Panc1 (cell line): ENCODE data around the gene TVP23A. TPM values are rescaled to one million over a fixed set of nuclear protein-coding genes. Genes with fewer than 3 reads are reported as not detected.
"Not testable (repeated sequence)": the region's sequence is repeated elsewhere in the genome, so short reads cannot be mapped to it uniquely, and the experiment has no call there.

Source experiments
- ATAC-seq: fragments of 200-7000 bp; cut with Tn5 transposase; 2 replicates; pipeline ENCODE4 v1.9.1; 2020; ENCODE audit warnings: mild to moderate bottlenecking, moderate library complexity
- BruUV-seq: library from RNA; stranded (reverse); fragments of 400-500 nt; replicated peaks from 2 replicates; lab custom pipeline; 2021; lab: Mats Ljungman, UMichigan
- CTCF ChIA-PET: fragments of 300-600 bp; sonication (Branson Sonifier 250); formaldehyde crosslinking; loops from one replicate; lab custom pipeline; 2022; ENCODE audit warnings: antibody characterized with exemption; lab: Charles Lee
- POLR2A ChIA-PET: fragments of 300-600 bp; sonication (Branson Sonifier 250); formaldehyde crosslinking; loops from one replicate; lab custom pipeline; 2022; ENCODE audit warnings: antibody characterized with exemption; lab: Charles Lee
- DNase-seq: peaks from one replicate; pipeline ENCODE4 v3.0.0-alpha.2; 2010; ENCODE audit warnings: low read depth, low spot score
- H3K27ac ChIP-seq: 2 replicates; pipeline ENCODE4 v1.5.1; 2011; ENCODE audit warnings: mild to moderate bottlenecking, low read length, inconsistent platforms
- H3K27me3 ChIP-seq: fragments of 200-500 bp; sonication (Bioruptor generic); 2 replicates; pipeline ENCODE4 v1.6.0; 2014; ENCODE audit warnings: low read length, inconsistent platforms; ENCODE audit not compliant: control insufficient read depth, insufficient read depth
- H3K36me3 ChIP-seq: fragments of 200-500 bp; sonication (Bioruptor generic); 2 replicates; pipeline ENCODE4 v1.5.1; 2014; ENCODE audit warnings: inconsistent platforms, mild to moderate bottlenecking, low read length, moderate library complexity; ENCODE audit not compliant: control insufficient read depth, insufficient read depth
- H3K4me1 ChIP-seq: 2 replicates; pipeline ENCODE4 v1.5.1; 2011; ENCODE audit warnings: inconsistent platforms, mild to moderate bottlenecking, low read length, moderate library complexity; ENCODE audit not compliant: control insufficient read depth, insufficient read depth
- H3K4me3 ChIP-seq, 2 experiments: 2 replicates each; pipeline ENCODE4 v1.5.1; 2011 to 2012; ENCODE audit warnings: low read depth in 2 of 2, low read length in 2 of 2, mild to moderate bottlenecking in 2 of 2, inconsistent platforms in 1 of 2, moderate library complexity in 1 of 2
- H3K9me3 ChIP-seq: fragments of 200-500 bp; sonication (Bioruptor generic); 2 replicates; pipeline ENCODE4 v1.5.1; 2014; ENCODE audit warnings: low read depth, mild to moderate bottlenecking, inconsistent platforms, low read length, moderate library complexity; ENCODE audit not compliant: control insufficient read depth, insufficient read depth
- CTCF ChIP-seq: fragments of 450-650 bp; IDR thresholded peaks from 2 replicates; pipeline ENCODE4 v1.5.1; 2017; ENCODE audit warnings: mild to moderate bottlenecking
- POLR2AphosphoS5 ChIP-seq: IDR thresholded peaks from 2 replicates; pipeline ENCODE4 v1.6.1; 2012; ENCODE audit warnings: mild to moderate bottlenecking, low read depth, low read length, moderate library complexity
- REST ChIP-seq, 2 experiments: IDR thresholded peaks; 2 replicates each; pipeline ENCODE4 v1.6.1; 2011 to 2012; ENCODE audit warnings: low read depth in 2 of 2, control low read depth in 1 of 2, low read length in 1 of 2, mild to moderate bottlenecking in 1 of 2, moderate library complexity in 1 of 2; ENCODE audit not compliant: insufficient read depth in 1 of 2
- SIN3A ChIP-seq: IDR thresholded peaks from 2 replicates; pipeline ENCODE4 v1.6.1; 2012; ENCODE audit warnings: low read depth, mild to moderate bottlenecking, low read length, moderate library complexity, borderline replicate concordance; ENCODE audit not compliant: insufficient read depth
- TCF7L2 ChIP-seq: IDR thresholded peaks from 2 replicates; pipeline ENCODE4 v1.6.1; 2011; ENCODE audit warnings: mild to moderate bottlenecking, low read depth, low read length, inconsistent platforms
- in situ Hi-C: cut with HindIII; loops from 2 replicates; pipeline ENCODE4 v1.10.0; 2016; ENCODE audit warnings: low sequenced_read_pairs, low pct_unique_long_range_greater_than_20kb
- intact Hi-C: fragments of 100-400 bp; cut with micrococcal nuclease; formaldehyde crosslinking; loops from one replicate; pipeline ENCODE4 v1.10.0; 2022; ENCODE audit not compliant: unreplicated experiment
- total RNA-seq: library from RNA; stranded (reverse); gene quantifications from one replicate; pipeline ENCODE4 v1.2.1, GENCODE V29; 2021; ENCODE audit not compliant: unreplicated experiment

The TVP23A gene
- total RNA-seq, 1 experiment from 2014 or later, result not detected

- POLR2A ChIA-PET, result no interaction called here
- in situ Hi-C loops (no loop called here), intact Hi-C loops (no loop called here)
- TF ChIP-seq REST (IDR thresholded peaks at IDR 0.05; ENCODE audit: insufficient read depth in 1 of 2, low read depth in 2 of 2, low read length in 1 of 2), result no peak
- TF ChIP-seq POLR2AphosphoS5, result no peak
- no peak for TF ChIP-seq TCF7L2
- no peak for TF ChIP-seq SIN3A
- no peak for TF ChIP-seq CTCF
- Histone ChIP-seq H3K36me3 (no peaks in the 10 kb centered on the region), H3K4me3 (no peak overlapping the region), H3K4me1 (no peaks in the 10 kb centered on the region), H3K27ac (no peak overlapping the region), H3K9me3 (no peaks in the 10 kb centered on the region), H3K27me3 (peaks cover 2% of the 10 kb centered on the region)
- ATAC-seq, result no peak
- BruUV-seq, result no TSS peak
- DNase-seq, result no peak
- CTCF ChIA-PET, result no interaction called here
Measured at GRCh38 chr16:10791048-10791447, 27.5 kb downstream of the TVP23A start.

GRCh38 chr16:10788630-10789029 is 30.0 kb downstream of the TVP23A start:
- POLR2A ChIA-PET, H3K27ac ChIP-seq, H3K4me1 ChIP-seq, H3K36me3 ChIP-seq, intact Hi-C loops, H3K27me3 ChIP-seq, in situ Hi-C loops, BruUV-seq, ATAC-seq, H3K9me3 ChIP-seq, H3K4me3 ChIP-seq, DNase-seq: not testable (repeated sequence)
- CTCF ChIA-PET, result interaction anchor here (0.6 kb wide), 1 partner anchor 864 kb away, joined by 4 read pairs; no protein-coding TSS in a partner anchor

- in situ Hi-C loops, result no loop called here
- intact Hi-C loops, result no loop called here
- H3K9me3 ChIP-seq, result no peaks in the 10 kb centered on the region
- DNase-seq (no peak), ATAC-seq (no peak)
- BruUV-seq, result no TSS peak
- no peaks in the 10 kb centered on the region for H3K36me3 ChIP-seq
- ChIA-PET POLR2A (no interaction called here), CTCF (no interaction called here)
- TF ChIP-seq CTCF (no peak), REST (IDR thresholded peaks at IDR 0.05; ENCODE audit: insufficient read depth in 1 of 2, low read depth in 2 of 2, low read length in 1 of 2) (no peak), TCF7L2 (no peak), SIN3A (no peak), POLR2AphosphoS5 (no peak)
- H3K4me1 ChIP-seq, result no peaks in the 10 kb centered on the region
- H3K27ac ChIP-seq, result no peak overlapping the region
- peaks cover 2% of the 10 kb centered on the region for H3K27me3 ChIP-seq
- H3K4me3 ChIP-seq, result no peak overlapping the region
Measured at GRCh38 chr16:10787304-10787703, 31.3 kb downstream of the TVP23A start.
